ENCODE measurements around the gene MAPK10.

DNA sequence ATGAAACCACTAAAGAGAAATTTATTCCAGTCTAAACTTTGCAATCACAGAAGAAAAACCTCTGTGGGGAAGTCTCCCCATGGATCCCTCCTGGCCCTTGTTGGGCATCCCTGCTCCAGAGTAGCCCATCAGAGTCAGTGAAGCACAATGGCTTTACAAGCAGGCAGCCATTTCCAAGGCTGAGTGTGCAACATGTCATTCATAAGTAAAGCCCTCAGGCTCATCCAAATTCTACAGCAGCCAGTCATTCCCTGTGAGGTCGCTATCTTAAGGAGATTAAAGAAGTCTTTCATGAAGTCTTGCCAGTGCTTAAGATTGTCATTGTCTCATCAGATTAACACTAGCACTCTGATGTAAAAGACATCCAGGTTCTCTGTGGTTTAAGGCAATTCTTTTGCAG lies 17.0 kb upstream of the MAPK10 start:
- TF ChIP-seq CTCF (IDR thresholded peaks at IDR 0.05) = no peak
- TF ChIP-seq POLR2AphosphoS5 (IDR thresholded peaks at IDR 0.05) = no peak
- no peak for TF ChIP-seq POLR2A (IDR thresholded peaks at IDR 0.05; ENCODE audit: low read depth)
- no peak for TF ChIP-seq EP300 (IDR thresholded peaks at IDR 0.05)
